ENCODE results near the gene UAP1L1.
A peak's percentile ranks its signal among the peaks of the same experiment; 100 is the strongest.
"Not testable (repeated sequence)": the region's sequence is repeated elsewhere in the genome, so short reads cannot be mapped to it uniquely, and the experiment has no call there.

Gene UAP1L1

DNA sequence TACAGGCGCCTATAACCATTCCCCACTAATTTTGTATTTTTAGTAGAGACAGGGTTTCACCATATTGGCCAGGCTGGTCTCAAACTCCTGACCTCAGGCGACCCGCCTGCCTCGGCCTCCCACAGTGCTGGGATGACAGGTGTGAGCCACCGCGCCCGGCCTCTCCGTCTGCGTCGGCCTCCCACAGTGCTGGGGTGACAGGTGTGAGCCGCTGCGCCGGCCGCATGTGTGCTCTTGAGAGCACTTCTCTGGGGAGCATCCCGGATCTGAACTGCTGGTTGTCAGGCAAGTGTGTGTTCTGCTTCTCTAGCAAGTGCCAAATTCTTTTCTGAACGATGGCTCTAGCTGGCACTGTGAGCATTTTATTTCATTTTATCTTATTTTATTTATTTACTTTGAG, 19.8 kb upstream of the UAP1L1 start:
- no peak for DNase-seq

DNA sequence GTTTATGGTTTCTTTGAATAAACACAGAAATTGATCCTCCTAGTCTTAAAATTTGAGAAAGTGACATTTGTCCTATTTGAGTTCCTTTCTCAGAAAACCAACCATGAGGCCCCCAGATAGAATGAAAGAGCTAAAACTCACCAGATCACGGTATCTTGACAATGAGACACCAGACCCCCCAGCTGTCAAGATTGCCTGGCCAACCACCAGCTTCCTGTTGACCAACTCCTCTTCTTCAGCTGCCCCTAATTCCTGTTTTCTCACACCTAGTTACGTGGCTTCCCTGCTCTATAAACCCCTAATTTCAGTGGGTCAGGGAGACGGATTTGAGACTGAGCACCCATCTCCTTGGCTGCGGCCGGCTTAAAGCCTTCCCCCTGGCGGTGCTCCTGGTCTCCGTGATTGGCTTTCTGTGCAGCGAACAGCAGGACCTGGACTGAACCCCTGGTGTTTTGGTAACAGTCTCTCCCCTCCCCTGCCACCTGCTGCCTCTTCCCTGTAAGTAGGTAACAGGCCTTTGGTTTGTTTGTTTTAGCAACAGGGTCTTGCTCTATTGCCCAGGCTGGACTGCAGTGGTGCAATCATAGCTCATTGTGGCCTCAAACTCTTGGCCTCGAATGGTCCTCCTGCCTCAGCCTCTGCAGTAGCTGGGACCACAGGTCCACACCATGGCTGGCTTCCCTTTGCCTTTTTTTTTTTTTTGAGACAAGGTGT, 18.6 kb upstream of the UAP1L1 start:
- DNase-seq: no peak

DNA sequence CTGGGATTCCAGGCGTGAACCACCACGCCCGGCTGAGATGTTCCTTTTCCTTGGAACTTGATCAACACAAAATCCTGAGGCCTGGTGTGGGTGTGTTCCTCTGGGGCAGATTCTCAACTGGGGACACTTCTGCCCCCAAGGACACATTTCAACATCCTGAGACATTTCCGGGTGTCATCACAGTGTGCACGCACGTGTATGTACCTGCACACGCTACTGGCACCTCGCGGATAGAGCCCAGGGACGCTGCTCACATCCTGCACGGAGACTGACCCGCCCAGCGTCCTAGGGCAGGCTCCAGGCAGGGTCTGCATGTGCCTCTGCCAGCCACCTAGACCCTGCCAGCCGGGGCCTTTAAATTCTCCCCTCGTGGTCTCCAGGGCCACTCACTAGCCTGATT, 14.9 kb upstream of the UAP1L1 start:
- DNase-seq: no peak

DNA sequence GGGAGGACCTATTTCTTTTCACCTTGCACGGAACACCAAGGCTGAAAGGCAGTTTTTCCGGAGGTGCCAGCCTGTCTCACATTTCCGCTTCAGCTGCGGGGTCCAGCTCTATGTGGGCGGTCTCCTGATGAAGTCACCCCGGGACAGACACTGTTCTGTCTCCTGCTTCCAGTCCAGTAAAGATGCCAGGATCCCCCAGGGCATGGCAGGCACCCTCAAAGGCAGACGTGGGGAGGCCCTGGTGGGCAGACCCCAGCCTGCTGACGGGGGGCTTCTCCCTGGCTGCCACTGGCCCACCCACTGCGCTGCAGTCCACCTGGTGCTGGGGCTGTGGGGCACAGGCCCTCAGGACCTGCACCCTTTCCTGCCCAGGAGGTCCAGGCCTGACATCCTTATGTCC, 14.5 kb upstream of the UAP1L1 start:
- DNase-seq: not testable (repeated sequence)

DNA sequence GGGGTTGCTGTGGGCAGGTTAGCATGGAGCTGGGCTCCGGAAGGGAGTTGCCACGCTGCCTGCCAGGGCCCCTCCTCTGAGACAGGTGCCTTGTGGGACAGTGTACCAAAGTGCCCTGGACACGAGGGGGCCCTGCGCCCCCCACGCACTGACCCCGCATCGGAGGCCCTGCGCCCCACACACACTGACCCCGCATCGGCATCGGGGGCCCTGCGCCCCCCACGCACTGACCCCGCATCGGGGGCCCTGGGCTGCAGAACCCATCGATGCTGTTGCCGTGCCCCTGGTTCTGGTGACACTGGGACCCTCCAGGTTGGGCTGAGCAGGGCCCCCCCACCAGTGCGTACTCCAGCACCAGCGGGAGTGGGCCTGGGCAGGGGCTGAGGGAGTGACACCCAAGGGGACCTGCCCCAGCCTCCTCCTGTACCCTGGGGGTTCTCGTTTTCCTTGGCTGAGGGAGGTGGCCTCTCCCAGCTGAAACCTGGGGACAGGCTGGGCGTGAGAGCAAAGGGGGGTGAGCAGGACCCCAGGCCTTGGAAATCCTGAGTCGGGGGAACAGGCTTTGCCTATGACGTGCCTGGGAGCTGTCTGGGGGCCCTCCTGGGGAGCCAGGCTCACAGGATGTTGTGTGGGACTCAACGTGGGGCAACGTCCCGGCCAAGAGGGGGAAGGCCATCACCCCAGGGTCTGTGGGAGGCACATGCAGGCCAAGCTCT, 13.8 kb upstream of the UAP1L1 start:
- no peak for DNase-seq

DNA sequence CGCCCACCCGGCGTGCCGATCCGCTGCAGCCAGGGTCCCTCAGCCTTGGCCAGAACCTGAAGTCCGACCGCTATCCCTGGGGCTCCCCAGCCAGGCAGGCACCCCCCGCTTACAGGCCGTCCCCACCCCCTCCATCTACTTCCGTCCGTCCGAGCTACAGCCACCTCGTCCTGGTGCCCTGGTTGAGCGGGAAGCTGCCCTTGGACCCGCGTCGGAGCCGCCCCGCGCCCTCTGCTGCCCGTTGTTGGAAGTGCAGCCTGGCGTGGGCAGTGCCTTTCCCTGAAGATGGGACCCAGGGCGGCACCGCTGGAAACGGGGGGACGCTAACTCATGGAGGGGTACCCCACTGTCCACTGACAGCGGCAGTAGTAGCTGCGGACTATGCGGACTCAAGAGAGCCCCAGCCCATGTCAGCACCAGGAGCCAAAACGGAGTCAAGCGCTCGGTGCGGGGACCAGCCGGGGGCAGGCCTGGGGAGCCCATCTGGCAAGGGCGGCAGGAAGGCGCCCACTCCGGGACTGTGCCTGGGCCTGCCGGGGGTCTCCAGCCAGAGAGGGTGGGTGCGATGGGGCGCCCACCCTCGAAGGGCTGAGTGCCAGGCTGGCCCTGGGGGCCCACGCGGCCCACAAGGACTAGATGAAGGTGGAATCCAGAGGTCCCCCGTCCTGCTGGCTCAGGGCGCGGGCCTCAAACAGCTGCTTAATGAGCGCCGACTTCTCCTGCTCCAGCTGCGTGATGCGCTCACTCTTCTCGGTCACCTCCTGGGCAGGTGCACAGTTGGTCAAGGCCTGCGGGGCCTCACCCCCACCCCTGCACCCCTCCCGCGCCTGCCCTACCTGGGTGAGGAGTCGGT, 13.1 kb upstream of the UAP1L1 start:
- DNase-seq: peak; percentile 19 to 43

DNA sequence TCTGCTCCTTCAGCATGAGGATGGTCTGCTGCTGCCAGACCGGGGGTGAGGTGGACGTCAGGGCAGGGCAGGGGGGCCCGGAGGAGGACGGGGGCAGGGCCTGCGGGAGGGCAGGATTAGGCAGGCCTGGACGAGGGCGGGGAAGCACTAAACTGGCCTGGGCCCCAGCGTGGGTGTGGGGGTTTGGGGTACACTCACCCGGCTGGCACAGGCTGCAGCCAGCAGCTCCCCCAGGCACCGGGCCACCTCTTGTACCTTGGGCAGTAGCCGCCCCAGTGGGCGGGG, 12.5 kb upstream of the UAP1L1 start:
- no peak for DNase-seq

DNA sequence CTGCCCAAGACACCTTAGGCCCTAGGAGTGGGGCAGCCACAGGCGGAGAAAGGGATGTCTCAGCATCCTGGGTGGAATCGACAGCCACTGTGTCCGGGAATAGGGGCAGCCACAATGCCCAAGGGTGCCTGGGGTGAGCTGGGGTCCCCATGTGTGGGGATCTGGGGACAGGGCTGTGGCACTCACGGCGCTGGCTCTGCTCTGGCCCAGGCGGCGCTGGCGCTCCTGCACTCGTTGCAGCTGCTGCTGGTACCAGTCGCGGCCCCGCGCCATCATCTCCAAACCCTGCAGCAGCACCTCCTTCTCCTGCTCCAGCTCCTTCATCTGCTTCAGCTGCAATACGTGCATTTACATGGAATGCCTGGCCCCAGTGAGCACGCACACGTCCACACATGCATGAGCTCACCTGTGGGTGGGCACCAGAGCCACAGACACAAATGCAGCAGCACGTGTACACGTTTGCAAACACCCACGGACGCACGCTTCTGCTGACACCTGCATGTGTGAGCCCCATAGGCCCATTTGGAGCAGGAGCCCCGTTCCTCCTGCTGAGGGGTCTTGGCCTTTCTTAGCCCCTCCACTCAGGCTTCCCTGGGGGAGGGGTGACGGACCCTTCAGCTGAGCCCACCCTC, 11.9 kb upstream of the UAP1L1 start:
- DNase-seq: no peak

DNA sequence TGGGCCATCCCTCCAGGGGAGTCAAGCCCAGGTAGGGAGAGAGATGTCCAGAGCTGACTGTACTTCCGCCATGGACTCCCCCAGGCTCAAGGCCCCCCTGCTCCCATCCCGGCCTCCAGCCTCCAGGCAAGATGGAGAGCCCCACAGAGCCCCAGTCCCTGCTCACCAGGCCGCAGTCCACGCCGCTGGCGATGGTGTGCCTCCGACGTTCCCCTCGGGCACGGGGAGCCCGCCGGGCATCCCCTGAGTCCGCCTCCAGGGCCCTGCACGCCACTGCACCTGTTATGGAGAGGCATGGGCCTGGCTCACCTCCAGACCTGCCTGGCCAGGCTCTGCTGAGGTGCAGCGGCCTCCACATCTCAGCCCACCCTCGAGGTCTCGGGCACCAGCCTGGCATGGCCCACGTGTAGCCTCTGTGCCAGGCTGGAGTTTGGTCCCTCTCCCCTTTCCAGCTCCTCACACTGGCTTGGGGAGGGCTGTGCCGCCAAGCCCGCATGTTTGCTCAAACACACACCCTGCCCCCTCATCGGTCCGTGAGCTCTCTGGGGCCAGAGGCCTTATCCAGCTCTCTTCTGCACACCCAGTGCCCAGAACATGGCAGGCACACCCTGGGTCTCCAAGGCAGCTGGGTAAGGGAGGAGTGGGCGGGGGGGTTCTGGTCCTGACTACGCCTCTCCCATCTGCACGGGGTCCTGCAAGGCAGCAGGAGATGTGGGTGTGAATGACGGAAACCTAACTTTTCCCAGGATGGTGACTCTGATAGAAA, 11.0 kb upstream of the UAP1L1 start:
- no peak for DNase-seq

DNA sequence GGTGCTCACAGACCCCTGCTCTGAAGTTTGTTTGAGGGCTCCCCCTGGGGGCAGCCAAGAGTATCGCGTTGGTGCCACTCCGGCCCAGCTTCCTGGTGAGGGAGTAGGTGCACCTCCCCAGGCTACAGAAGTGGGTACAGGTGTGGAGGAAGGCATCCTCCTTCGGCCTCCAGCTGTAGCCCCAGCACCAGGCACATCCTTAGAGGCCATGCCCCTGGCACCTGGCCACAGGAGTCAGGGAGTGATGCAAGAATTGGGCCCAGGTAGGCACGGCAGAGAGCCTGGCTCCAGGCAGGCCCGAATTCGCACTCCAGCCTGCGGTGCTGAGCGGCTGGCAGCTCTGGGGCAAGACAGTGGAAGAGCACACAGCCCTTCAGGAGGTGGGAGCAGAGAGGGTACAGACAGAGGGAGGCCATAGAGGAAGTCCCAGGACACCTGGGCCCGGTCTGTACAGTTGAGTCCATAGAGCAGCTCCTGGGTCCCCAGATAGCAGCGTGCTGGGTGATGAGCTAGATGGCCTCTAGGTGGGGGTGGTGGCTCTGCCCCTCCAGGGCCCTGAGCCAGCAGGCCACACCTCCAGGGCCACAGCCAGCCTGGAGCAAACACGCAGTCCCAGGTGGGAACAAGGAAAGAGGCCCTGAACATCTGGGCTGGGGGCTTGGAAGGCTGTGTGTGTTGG, 9.3 kb upstream of the UAP1L1 start:
- DNase-seq: peak; percentile 20 to 58

DNA sequence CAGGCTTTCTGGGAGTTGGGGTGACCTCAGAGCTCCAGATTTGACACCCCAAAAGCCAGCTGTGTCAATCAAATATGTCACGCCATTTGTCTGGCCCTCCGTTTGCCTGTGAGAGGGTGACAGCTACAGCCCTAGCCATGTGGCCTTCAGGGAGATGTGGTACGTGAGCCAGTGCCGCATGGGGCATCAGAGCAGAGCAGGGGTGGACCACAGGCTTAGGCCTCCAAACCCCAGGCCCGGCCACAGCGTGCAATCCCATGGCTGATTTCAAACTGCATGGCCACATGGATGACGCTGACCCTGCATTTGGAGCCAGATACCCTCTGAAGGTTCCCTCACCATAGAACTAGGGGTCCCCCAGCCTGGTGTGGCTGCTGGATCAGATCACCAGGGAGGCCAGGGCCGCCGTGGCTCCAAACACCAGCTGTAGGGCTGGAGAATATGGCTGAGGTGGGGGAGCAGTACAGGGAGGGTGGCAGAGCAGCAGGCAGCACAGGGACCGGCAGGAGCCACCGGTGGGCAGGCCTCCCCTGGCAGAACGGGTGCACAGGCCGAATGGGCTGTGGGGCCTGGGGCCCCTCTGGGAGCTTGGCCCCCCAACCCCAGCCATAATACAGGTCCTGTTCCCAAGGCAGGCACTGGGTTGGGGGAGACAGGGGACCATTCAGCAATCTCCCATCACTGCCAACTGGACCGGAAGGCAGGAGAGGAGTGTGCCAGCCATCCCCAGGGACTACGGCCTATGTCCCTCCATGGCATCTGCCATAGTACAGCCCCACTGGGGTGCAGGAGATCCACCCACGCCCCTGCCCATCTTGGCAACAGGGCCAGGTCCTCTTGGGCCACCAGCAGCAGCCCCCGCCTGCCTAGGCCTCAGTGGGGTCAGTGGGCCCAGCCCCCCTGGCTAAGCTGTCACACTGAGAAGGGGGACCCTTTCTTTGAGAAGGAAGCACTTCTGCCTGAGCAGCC, 8.5 kb upstream of the UAP1L1 start:
- no peak for DNase-seq

DNA sequence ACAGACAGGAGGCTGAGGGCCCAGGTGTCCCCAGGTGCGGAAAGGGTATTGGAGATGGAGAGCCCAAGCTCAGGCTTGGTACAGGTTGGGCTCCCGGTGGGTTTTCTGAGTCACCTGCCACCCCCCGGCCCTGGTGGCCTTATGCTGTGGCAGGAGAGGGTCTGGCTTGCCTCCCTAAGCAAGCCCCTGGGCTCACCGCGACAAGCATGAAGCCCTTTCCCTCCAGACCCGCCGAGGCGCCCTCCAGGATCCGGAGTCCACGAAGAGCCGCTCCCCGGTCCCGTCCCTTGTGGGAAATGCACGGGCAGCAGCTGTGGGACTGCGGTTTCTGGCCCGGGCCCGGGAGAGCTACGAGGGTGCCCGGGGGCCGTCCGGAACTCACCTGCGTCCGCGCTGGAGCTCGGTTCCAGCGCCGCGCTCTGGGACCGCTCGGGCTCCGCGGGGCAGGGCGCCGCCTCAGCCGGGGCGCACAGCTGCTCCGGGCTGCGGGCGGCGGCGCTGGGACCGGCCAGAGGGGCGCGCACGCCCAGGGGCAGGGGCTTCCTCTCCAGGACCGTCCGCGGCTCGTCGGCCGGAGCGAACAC, 7.7 kb upstream of the UAP1L1 start:
- no peak for DNase-seq

DNA sequence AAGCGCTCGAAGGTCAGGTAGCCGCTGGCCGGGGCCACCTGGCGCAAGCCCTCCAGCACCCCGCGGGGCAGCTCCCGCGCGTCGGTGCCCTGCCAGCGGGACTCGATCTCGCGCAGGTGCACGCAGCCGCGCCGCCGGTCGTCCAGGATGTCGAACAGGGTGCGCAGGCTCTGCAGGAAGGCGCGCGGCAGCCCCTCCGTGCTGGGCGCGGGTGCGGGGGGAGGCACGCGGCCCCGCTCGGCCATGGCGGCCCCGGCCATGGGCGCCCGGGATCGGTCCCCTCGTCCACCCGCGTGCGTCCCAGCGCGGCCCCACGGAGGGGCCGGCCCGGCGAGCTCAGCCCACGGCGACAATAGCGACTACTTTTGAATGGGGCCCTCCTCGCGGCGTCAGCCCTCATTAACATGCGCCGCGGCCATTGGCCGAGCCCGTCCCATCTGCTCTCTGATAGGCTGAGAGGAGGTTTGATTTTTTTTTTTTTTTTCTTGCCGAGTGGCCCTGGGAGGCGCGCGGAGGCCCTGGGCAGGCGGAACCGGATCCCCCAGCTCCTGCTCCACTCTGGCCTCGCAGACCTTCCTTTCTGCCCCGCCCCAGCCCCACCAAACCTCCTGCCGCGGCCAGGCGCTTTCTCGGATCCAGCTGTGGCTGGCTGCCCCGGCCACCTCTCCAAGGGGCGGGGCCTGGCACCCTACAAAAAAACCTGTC, 7.0 kb upstream of the UAP1L1 start, which contains the start of gene SAPCD2:
Gene SAPCD2 (minus strand): TSS at position 357 of the 705 bp plus-strand sequence. CDS start 97 bp downstream, at position 260.
- DNase-seq: peak; percentile 49 to 66

DNA sequence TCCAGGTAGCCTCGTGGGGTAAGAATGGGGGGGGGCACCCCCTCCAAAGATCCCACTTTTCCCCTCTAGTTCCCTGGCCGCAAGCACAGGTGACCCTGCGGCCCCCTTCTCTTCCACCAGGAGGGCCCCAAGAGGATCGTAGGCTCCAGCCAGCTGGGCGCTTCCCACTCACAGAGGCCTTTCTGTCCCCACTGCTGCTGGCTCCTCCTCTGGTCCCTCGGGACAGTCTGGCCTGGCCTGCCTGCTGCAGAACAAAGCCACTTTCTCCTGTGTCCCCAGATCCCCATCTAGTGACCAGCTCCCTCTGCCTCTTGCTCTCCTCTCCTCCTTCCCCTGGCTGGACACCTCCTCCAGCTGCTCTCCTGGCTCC, 6.4 kb upstream of the UAP1L1 start:
- DNase-seq: no peak

DNA sequence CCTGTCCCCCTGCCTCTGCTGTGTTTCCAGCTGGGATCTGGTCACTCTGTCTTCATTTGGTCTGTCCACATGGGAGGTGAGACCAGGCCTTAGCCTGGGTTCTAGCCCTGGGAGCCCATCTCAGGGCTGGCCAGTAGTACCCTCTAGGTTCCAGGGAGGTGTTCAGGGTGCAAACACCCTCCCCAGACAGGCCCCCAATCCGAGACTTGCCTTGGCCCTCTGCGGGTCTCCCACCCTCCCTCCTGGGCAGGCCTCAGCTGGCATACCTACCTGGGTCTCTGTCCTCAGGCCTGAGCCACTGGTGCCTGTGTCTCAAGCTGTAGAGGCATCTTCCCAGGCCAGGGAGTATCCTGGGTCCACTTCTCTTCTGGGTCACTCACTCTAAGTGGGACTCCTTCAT, 6.0 kb upstream of the UAP1L1 start:
- DNase-seq: no peak

DNA sequence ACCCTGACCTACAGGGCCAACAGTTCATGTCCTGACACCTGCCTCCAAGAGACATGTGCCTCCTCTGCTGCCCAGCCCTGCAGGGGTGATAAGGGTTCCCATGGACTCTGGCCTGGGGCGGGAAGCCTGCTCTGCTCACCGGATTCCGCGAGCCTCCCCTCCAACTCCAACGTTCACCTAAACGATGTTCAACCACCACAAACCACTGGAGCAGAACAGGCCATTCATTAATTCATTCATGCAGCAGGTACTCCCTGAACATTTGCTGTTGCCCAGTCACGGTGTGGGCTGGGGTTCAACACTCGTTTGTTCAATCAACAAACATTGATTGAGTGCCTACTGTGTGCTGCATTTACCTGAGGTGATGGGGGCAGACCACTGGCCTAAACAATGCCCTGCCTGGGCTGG, 3.3 kb upstream of the UAP1L1 start:
- no peak for DNase-seq

DNA sequence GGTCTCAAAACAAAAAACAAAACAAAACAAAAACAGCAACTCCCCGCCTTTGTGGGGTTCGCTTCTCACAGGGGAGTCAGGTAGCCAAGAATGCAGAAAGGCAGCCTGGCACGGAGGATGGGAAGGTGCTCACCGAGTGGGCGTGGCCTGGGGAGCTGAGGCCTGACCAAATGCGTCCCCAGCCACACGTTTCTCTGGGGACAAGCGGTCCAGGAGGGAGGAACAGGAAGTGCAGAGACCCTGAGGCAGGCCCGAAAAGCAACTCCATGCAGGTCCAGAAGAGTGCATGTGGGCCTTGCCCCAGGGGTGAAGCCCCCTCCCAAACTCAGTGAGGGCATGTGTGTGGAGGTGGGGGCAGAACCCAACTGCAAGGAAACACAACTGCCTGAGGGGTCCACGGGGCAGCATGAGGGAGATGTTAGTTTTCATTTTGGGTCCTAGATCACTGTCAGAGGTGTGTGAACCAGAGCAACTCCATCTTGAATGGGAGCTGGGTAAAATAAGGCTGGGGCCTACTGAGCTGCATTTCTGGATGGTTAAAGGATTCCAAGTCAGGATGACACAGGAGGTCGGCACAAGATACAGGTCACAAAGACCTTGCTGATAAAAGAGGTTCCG, 2.6 kb upstream of the UAP1L1 start:
- no peak for DNase-seq

DNA sequence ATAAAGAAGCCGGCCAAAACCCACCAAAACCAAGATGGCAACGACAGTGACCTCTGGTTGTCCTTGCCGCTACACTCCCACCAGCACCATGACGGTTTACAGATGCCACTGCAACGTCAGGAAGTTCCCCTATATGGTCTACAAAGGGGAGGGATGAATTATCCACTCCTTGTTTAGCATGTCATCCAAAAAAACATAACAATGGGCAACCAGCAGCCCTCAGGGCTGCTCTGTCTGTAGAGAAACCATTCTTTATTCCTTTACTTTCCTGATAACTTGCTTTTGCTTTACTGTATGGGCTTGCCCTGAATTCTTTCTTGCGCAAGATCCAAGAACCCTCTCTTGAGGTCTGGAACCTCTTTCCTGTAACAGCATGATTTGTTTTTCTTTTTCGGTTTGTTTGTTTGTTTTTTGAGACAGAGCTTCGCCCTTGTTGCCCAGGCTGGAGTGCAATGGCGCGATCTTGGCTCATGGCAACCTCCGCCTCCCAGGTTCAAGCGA, 2.0 kb upstream of the UAP1L1 start:
- DNase-seq: no peak

DNA sequence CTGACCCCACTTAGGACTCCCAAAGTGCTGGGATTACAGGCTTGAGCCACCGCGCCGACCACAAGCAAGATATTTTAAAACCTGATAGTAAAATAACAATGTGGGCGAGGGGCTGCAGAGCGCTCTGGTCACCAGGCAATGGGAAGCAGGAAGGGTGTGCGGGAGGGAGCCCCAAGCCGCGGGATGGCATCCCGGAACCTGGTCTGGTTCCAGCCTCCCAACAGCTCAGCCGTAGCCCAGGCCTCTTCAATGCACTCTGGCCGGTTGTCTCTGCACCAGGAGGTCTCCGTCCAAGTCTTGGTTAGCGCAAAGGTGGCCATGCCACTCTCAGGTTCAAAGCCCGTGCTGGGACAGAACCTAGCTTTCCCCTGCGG, 694 bp upstream of the UAP1L1 start:
- no peak for DNase-seq

Data from bone marrow (tissue), 2 donors.